Gastrocnemius medialis (tissue), 4 donors: ENCODE data around the gene HTR3D. TPM values are rescaled to one million over a fixed set of nuclear protein-coding genes. Genes with fewer than 3 reads are reported as not detected.
"Not testable (repeated sequence)": the region's sequence is repeated elsewhere in the genome, so short reads cannot be mapped to it uniquely, and the experiment has no call there.

Experiments
- ATAC-seq, 2 donors: fragments of 150-250 bp; one replicate each; pipeline ENCODE4 v1.9.1; 2016
- DNase-seq, 2 donors: peaks; one replicate each; pipeline ENCODE4 v3.0.0-alpha.2; 2019
- H3K27ac ChIP-seq, 4 donors: fragments of 200-600 bp; sonication (generic); 1 replicate in 1 of 4; 2 replicates in 3 of 4; pipeline ENCODE4 v1.5.1; 2016 to 2018; ENCODE audit warnings: mild to moderate bottlenecking in 2 of 4, moderate library complexity in 1 of 4
- H3K27me3 ChIP-seq, 3 donors: fragments of 200-600 bp; sonication (generic) in 2 of 3; 1 replicate in 1 of 3; 2 replicates in 2 of 3; pipeline versions ENCODE4 v1.5.1 to v1.6.0; 2016 to 2019; ENCODE audit warnings: mild to moderate bottlenecking in 1 of 3, moderate library complexity in 1 of 3
- H3K36me3 ChIP-seq, 2 donors: fragments of 200-600 bp; sonication (generic) in 1 of 2; one replicate each; pipeline ENCODE4 v1.5.1; 2017 to 2018
- H3K4me1 ChIP-seq, 2 donors: fragments of 200-600 bp; sonication (generic) in 1 of 2; one replicate each; pipeline ENCODE4 v1.5.1; 2016 to 2017; ENCODE audit warnings: mild to moderate bottlenecking in 2 of 2
- H3K4me3 ChIP-seq, 4 donors: fragments of 200-600 bp; sonication (generic) in 3 of 4; 1 replicate in 1 of 4; 2 replicates in 3 of 4; pipeline ENCODE4 v1.5.1; 2016 to 2019; ENCODE audit warnings: mild to moderate bottlenecking in 2 of 4
- H3K9me3 ChIP-seq, 3 donors: fragments of 200-600 bp; sonication (generic) in 2 of 3; 1 replicate in 1 of 3; 2 replicates in 2 of 3; pipeline ENCODE4 v1.5.1; 2016 to 2019
- POLR2A ChIP-seq, 2 donors: fragments of 450-650 bp; IDR thresholded peaks; one replicate each; pipeline ENCODE4 v1.6.1; 2017; ENCODE audit warnings: antibody characterized with exemption in 2 of 2, mild to moderate bottlenecking in 2 of 2, moderate library complexity in 2 of 2
- in situ Hi-C, 4 donors: fragments of 200-750 bp; cut with MboI; loops; one replicate each; pipeline versions ENCODE4 v1.15.0 to v1.8.0; 2017; ENCODE audit warnings: low sequenced_read_pairs in 4 of 4
- intact Hi-C: fragments of 100-400 bp; cut with DNase I; formaldehyde crosslinking; loops from one replicate; pipeline ENCODE4 v1.15.1; 2023; ENCODE audit warnings: low total_unique reads
- total RNA-seq, 4 donors: library from RNA; depleted of rRNA; stranded (reverse); fragments of >200 nt; gene quantifications; one replicate each; pipeline versions ENCODE4 v1.1.0 to v1.2.3, GENCODE V29; 2016
- TF ChIP-seq, protein P1 (sequence below), 5 experiments: fragments of 450-650 bp in 3 of 5; fragments of 200-600 bp in 2 of 5; sonication (generic) in 2 of 5; IDR thresholded peaks in 4 of 5; conservative IDR thresholded peaks in 1 of 5; 1 replicate in 4 of 5; 2 replicates in 1 of 5; pipeline ENCODE4 v1.5.1; 2016 to 2019; ENCODE audit warnings: antibody characterized with exemption in 5 of 5, mild to moderate bottlenecking in 3 of 5, moderate library complexity in 3 of 5

HTR3D gene
- total RNA-seq, 4 donors from 2014 or later: not detected

DNA sequence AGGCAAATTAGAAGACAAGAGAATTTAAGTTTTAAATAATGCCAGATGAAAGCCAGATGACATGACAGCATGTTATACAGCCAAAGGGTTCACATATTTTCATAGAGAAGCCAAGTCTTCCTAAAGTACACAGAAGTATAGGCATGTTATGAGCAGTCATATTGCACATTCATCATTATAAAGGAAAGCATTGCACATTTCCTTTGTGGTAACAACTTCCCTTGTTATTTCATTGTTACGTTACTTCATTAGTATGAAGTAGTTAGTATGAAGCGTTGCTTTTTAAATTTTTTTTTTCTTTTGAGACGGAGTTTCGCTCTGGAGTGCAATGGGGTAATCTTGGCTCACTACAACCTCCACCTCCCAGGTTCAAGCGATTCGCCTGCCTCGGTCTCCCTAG, 9.2 kb upstream of the HTR3D start:
- intact Hi-C loops: no loop called here
- Histone ChIP-seq H3K27me3 (no peaks in the 10 kb centered on the region), H3K4me3 (no peak overlapping the region), H3K4me1 (no peaks in the 10 kb centered on the region), H3K27ac (no peak overlapping the region), H3K9me3 (no peaks in the 10 kb centered on the region), H3K36me3 (no peaks in the 10 kb centered on the region)
- DNase-seq (no peak), ATAC-seq (no peak)
- TF ChIP-seq, protein P1, sequence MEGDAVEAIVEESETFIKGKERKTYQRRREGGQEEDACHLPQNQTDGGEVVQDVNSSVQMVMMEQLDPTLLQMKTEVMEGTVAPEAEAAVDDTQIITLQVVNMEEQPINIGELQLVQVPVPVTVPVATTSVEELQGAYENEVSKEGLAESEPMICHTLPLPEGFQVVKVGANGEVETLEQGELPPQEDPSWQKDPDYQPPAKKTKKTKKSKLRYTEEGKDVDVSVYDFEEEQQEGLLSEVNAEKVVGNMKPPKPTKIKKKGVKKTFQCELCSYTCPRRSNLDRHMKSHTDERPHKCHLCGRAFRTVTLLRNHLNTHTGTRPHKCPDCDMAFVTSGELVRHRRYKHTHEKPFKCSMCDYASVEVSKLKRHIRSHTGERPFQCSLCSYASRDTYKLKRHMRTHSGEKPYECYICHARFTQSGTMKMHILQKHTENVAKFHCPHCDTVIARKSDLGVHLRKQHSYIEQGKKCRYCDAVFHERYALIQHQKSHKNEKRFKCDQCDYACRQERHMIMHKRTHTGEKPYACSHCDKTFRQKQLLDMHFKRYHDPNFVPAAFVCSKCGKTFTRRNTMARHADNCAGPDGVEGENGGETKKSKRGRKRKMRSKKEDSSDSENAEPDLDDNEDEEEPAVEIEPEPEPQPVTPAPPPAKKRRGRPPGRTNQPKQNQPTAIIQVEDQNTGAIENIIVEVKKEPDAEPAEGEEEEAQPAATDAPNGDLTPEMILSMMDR (IDR thresholded peaks at IDR 0.05 in 4 of 5, conservative IDR thresholded peaks at IDR 0.05 in 1 of 5): no peak
- TF ChIP-seq POLR2A (IDR thresholded peaks at IDR 0.05): no peak
- in situ Hi-C loops: loop anchor here in 3 of 4 donors (5.0 to 10.0 kb wide), 3 partner anchors 115 to 130 kb away; no protein-coding TSS in a partner anchor

DNA sequence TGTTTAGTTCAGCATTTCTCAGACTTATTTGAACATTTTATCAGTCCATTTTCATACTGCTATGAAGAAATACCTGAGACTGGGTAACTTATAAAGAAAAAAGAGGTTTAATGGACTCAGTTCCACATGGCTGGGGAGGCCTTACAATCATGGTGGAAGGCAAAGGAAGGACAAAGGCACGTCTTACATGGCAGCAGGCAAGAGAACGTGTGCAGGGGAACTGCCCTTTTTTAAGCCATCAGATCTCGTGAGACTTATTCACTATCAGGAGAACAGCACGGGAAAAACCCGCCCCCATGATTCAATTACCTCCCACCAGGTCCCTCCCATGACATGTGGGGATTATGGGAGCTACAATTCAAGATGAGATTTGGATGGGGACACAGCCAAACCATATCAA, 6.3 kb upstream of the HTR3D start:
- in situ Hi-C loops: loop anchor here in 1 of 4 donors (10.0 kb wide), 1 partner anchor 130 kb away; no protein-coding TSS in a partner anchor
- intact Hi-C loops, H3K27ac ChIP-seq: not testable (repeated sequence)

DNA sequence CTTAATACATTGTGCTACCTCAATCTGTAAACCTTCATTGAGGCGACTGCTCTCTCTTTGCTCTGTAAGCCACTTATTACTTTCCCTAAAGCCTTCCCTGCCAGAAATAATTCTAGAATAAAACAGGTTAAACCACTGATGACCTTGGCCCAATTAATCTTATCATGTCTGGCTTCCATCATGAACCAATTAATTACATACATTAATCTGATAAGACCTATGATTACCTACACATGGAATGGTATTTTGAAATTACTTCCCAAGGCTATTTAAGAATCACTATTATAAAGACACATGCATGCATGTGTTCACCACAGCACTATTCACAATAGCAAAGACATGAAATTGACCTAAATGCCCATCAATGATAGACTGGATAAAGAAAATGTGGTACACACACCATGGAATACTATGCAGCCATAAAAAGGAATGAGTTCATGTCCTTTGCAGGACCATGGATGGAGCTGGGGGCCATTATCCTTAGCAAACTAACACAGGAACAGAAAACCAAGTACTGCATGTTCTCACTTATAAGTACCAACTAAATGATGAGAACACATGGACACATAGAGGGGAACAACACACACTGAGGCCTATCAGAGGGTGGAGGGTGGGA, 3.2 kb upstream of the HTR3D start:
- ATAC-seq, DNase-seq: not testable (repeated sequence)

More for the DNA sequence above, 6.3 kb upstream of the HTR3D start:
- not testable (repeated sequence) for ATAC-seq, H3K9me3 ChIP-seq, DNase-seq, H3K4me3 ChIP-seq, H3K27me3 ChIP-seq, H3K36me3 ChIP-seq, H3K4me1 ChIP-seq

DNA sequence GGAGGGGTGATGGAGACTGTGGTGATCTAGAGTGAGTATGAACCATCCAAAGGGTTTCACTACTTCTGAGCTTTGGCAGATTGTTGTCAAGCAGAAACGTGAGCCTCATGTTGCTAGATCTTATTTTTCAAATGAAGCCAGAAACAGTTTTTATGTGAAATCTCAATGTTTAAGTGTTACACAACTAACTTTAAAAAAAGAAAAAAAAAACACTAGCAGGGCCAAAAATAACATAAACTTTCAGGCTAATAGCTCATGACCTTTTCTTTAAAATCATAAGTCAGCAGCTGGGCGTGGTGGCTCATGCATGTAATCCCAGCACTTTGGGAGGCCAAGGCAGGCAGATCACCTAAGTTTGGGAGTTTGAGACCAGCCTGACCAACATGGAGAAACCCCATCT, 2.1 kb upstream of the HTR3D start:
- intact Hi-C loops (no loop called here), in situ Hi-C loops (loop anchor here in 1 of 4 donors (10.0 kb wide), 1 partner anchor 135 kb away; no protein-coding TSS in a partner anchor)
- no peaks in the 10 kb centered on the region for H3K4me1 ChIP-seq
- no peak overlapping the region for H3K4me3 ChIP-seq
- TF ChIP-seq POLR2A (IDR thresholded peaks at IDR 0.05): no peak
- TF ChIP-seq, protein P1 (IDR thresholded peaks at IDR 0.05 in 4 of 5, conservative IDR thresholded peaks at IDR 0.05 in 1 of 5): no peak
- no peak overlapping the region for H3K27ac ChIP-seq
- no peak for ATAC-seq
- no peak for DNase-seq
- no peaks in the 10 kb centered on the region for H3K9me3 ChIP-seq
- H3K27me3 ChIP-seq: peaks cover 0 to 2% (median 0%) of the 10 kb centered on the region in 3 donors
- H3K36me3 ChIP-seq: no peaks in the 10 kb centered on the region

More for the DNA sequence above, 3.2 kb upstream of the HTR3D start:
- H3K4me3 ChIP-seq, H3K27me3 ChIP-seq, intact Hi-C loops, H3K4me1 ChIP-seq, H3K27ac ChIP-seq, H3K36me3 ChIP-seq, H3K9me3 ChIP-seq: not testable (repeated sequence)
- in situ Hi-C loops: loop anchor here in 1 of 4 donors (10.0 kb wide), 1 partner anchor 134 kb away; no protein-coding TSS in a partner anchor

DNA sequence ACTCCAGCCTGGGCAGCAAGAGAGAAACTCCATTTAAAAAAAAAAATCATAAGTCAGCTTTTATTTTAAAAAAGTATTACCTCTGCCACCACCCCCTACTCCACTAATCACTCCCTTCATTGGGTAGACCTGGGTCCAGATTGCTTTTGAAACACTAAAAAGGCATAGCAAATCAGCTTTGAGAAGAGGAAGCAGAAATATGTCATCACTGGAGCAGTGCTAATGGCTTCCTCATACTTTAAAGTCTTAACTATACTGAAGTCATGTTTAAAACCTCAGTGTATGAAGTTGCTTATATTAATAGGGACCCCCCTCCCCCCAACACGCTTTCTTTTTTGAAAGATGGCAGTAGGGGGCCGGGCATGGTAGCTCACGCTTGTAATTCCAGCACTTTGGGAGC, 1.0 kb upstream of the HTR3D start:
- no peak for ATAC-seq
- TF ChIP-seq, protein P1 (IDR thresholded peaks at IDR 0.05 in 4 of 5, conservative IDR thresholded peaks at IDR 0.05 in 1 of 5): no peak
- no peak for TF ChIP-seq POLR2A (IDR thresholded peaks at IDR 0.05)
- no peak for DNase-seq
- H3K4me1 ChIP-seq: no peaks in the 10 kb centered on the region
- H3K27me3 ChIP-seq: peaks cover 0 to 2% (median 0%) of the 10 kb centered on the region in 3 donors
- intact Hi-C loops: no loop called here
- no peak overlapping the region for H3K4me3 ChIP-seq
- no peaks in the 10 kb centered on the region for H3K9me3 ChIP-seq
- H3K27ac ChIP-seq: no peak overlapping the region
- in situ Hi-C loops: no loop called here
- no peaks in the 10 kb centered on the region for H3K36me3 ChIP-seq
